GM23338 (cell line): ENCODE results near the gene LEP. TPM values are rescaled to one million over a fixed set of nuclear protein-coding genes. Genes with fewer than 3 reads are reported as not detected.

Experiments
- ATAC-seq: fragments of 200-7000 bp; cut with Tn5 transposase; 3 replicates; pipeline ENCODE4 v1.9.1; 2020
- DNase-seq: peaks from one replicate; pipeline ENCODE4 v3.0.0-alpha.2; 2015; ENCODE audit warnings: low spot score
- H2AFZ ChIP-seq: fragments of 200-600 bp; sonication (generic); 2 replicates; pipeline ENCODE4 v1.8.0; 2016; ENCODE audit warnings: antibody characterized with exemption, mild to moderate bottlenecking, moderate library complexity
- H3F3A ChIP-seq: fragments of 200-600 bp; sonication (generic); replicated peaks from 2 replicates; pipeline ENCODE4 v1.8.0; 2017; ENCODE audit warnings: antibody characterized with exemption, mixed run types, low read depth
- H3K27ac ChIP-seq: fragments of 200-600 bp; sonication (generic); 2 replicates; pipeline ENCODE4 v1.6.1; 2016; ENCODE audit warnings: low read depth
- H3K27me3 ChIP-seq: fragments of 200-600 bp; sonication (generic); 2 replicates; pipeline ENCODE4 v1.8.0; 2016; ENCODE audit warnings: mild to moderate bottlenecking, mixed run types, moderate library complexity; ENCODE audit not compliant: insufficient read depth
- H3K36me3 ChIP-seq: fragments of 200-600 bp; sonication (generic); 2 replicates; pipeline ENCODE4 v1.8.0; 2016; ENCODE audit warnings: mild to moderate bottlenecking; ENCODE audit not compliant: insufficient read depth
- H3K4me1 ChIP-seq: fragments of 200-600 bp; sonication (generic); 2 replicates; pipeline ENCODE4 v1.8.0; 2016; ENCODE audit warnings: mild to moderate bottlenecking, moderate library complexity; ENCODE audit not compliant: insufficient read depth
- H3K4me2 ChIP-seq: fragments of 200-600 bp; sonication (generic); 2 replicates; pipeline ENCODE4 v1.7.1; 2017; ENCODE audit warnings: mixed run types
- H3K4me3 ChIP-seq: fragments of 200-600 bp; sonication (generic); 2 replicates; pipeline ENCODE4 v1.6.1; 2016; ENCODE audit warnings: mixed run types
- H3K79me2 ChIP-seq: fragments of 200-600 bp; sonication (generic); replicated peaks from 2 replicates; pipeline ENCODE4 v1.8.0; 2017; ENCODE audit warnings: mild to moderate bottlenecking; ENCODE audit not compliant: insufficient read depth
- H3K9me2 ChIP-seq: fragments of 200-600 bp; sonication (generic); 2 replicates; pipeline ENCODE4 v1.8.0; 2017; ENCODE audit not compliant: insufficient read depth
- H4K20me1 ChIP-seq: fragments of 200-600 bp; sonication (generic); replicated peaks from 2 replicates; pipeline ENCODE4 v1.8.0; 2017; ENCODE audit warnings: mild to moderate bottlenecking; ENCODE audit not compliant: insufficient read depth
- H3K27ac Mint-ChIP-seq: 2 replicates; pipeline ENCODE4 v1.8.0; 2020; ENCODE audit warnings: inconsistent platforms, mild to moderate bottlenecking, moderate library complexity, mixed read lengths
- H3K27me3 Mint-ChIP-seq: 3 replicates; pipeline ENCODE4 v1.8.0; 2022; ENCODE audit warnings: low read depth, mild to moderate bottlenecking, moderate library complexity, mixed read lengths, inconsistent platforms; ENCODE audit not compliant: insufficient read depth, poor library complexity
- H3K36me3 Mint-ChIP-seq: 3 replicates; pipeline ENCODE4 v1.8.0; 2021; ENCODE audit warnings: low read depth, mild to moderate bottlenecking, inconsistent platforms, moderate library complexity, mixed read lengths
- H3K4me1 Mint-ChIP-seq: 3 replicates; pipeline ENCODE4 v1.8.0; 2020; ENCODE audit warnings: mild to moderate bottlenecking, inconsistent platforms, mixed read lengths
- H3K4me3 Mint-ChIP-seq: 3 replicates; pipeline ENCODE4 v1.8.0; 2021; ENCODE audit warnings: moderate library complexity, mild to moderate bottlenecking, inconsistent platforms, mixed read lengths
- H3K9me3 Mint-ChIP-seq: 3 replicates; pipeline ENCODE4 v1.8.0; 2020; ENCODE audit warnings: moderate library complexity, mild to moderate bottlenecking, inconsistent platforms, mixed read lengths
- CREB1 ChIP-seq: fragments of 250-450 bp; sonication (Bioruptor Pico); IDR thresholded peaks from 2 replicates; pipeline ENCODE4 v1.5.0; 2020; ENCODE audit warnings: low read depth, mild to moderate bottlenecking, moderate library complexity
- EZH2 ChIP-seq: fragments of 200-600 bp; sonication (generic); IDR thresholded peaks from one replicate; pipeline ENCODE4 v1.8.0; 2017; ENCODE audit warnings: antibody characterized with exemption, mild to moderate bottlenecking, low read depth; ENCODE audit not compliant: unreplicated experiment
- EZH2phosphoT487 ChIP-seq: fragments of 200-600 bp; sonication (generic); IDR thresholded peaks from one replicate; pipeline ENCODE4 v1.8.1; 2018; ENCODE audit warnings: antibody characterized with exemption; ENCODE audit not compliant: unreplicated experiment
- JUNB ChIP-seq: IDR thresholded peaks from one replicate; pipeline ENCODE4 v1.6.1; 2016; ENCODE audit warnings: antibody characterized with exemption; ENCODE audit not compliant: unreplicated experiment
- NANOG ChIP-seq: IDR thresholded peaks from 2 replicates; pipeline ENCODE4 v1.6.1; 2016; ENCODE audit warnings: antibody characterized with exemption, borderline replicate concordance
- POLR2AphosphoS5 ChIP-seq: IDR thresholded peaks from 2 replicates; pipeline ENCODE4 v1.6.1; 2016; ENCODE audit warnings: antibody characterized with exemption, low read depth
- STAT1 ChIP-seq: IDR thresholded peaks from one replicate; pipeline ENCODE4 v1.6.1; 2016; ENCODE audit warnings: antibody characterized with exemption; ENCODE audit not compliant: unreplicated experiment
- ZNF114 ChIP-seq: fragments of 250-450 bp; sonication (Bioruptor Pico); IDR thresholded peaks from 2 replicates; pipeline ENCODE4 v1.5.0; 2020; ENCODE audit warnings: mild to moderate bottlenecking, moderate library complexity
- ZNF331 ChIP-seq: fragments of 250-450 bp; sonication (Bioruptor Pico); IDR thresholded peaks from 2 replicates; pipeline ENCODE4 v1.5.0; 2020; ENCODE audit warnings: low read depth, mild to moderate bottlenecking, moderate library complexity
- polyA plus RNA-seq: library from polyadenylated mRNA; unstranded; fragments of >200 nt; fragmentation: Nextera tagmentation; extraction: Ambion mirVana; gene quantifications from 2 replicates; pipeline ENCODE4 v1.2.1, GENCODE V29; 2016
- total RNA-seq: library from RNA; depleted of rRNA; stranded (reverse); fragments of >200 nt; shearing (Covaris generic); gene quantifications from 2 replicates; pipeline ENCODE4 v1.2.3, GENCODE V29; 2014
- TF ChIP-seq, protein P1 (sequence below): fragments of 250-450 bp; sonication (Bioruptor Pico); IDR thresholded peaks from 2 replicates; pipeline ENCODE4 v1.5.0; 2020; ENCODE audit warnings: mild to moderate bottlenecking, moderate library complexity
- TF ChIP-seq, protein P2 (sequence below), 2 experiments: fragments of 200-600 bp in 1 of 2; sonication (generic) in 1 of 2; conservative IDR thresholded peaks; 2 replicates each; pipeline versions ENCODE4 v1.5.1 to v1.6.1; 2016 to 2017; ENCODE audit warnings: antibody characterized with exemption in 2 of 2, low read depth in 2 of 2, mild to moderate bottlenecking in 2 of 2, moderate library complexity in 1 of 2
- TF ChIP-seq, protein P3 (sequence below): IDR thresholded peaks from one replicate; pipeline ENCODE4 v1.6.1; 2018; ENCODE audit warnings: antibody characterized with exemption; ENCODE audit not compliant: unreplicated experiment
- TF ChIP-seq, protein P4 (sequence below): IDR thresholded peaks from 2 replicates; pipeline ENCODE4 v1.6.1; 2016; ENCODE audit warnings: antibody characterized with exemption

LEP gene
- total and polyA plus RNA-seq, 2 experiments from 2014 or later = not detected

GRCh38 chr7:128247108-128247507, 6.0 kb downstream of the LEP start:
- H2AFZ ChIP-seq = no peak overlapping the region

More at GRCh38 chr7:128247108-128247507, 6.0 kb downstream of the LEP start:
- H3K79me2 ChIP-seq = no peaks in the 10 kb centered on the region
- peaks cover 5% of the 10 kb centered on the region; the same call in 1 of the 3 replicates for H3K4me1 Mint-ChIP-seq
- no peak overlapping the region for H3K27ac ChIP-seq
- no peak overlapping the region for H3K4me3 ChIP-seq
- no peaks in the 10 kb centered on the region for H3F3A ChIP-seq
- TF ChIP-seq, protein P1, sequence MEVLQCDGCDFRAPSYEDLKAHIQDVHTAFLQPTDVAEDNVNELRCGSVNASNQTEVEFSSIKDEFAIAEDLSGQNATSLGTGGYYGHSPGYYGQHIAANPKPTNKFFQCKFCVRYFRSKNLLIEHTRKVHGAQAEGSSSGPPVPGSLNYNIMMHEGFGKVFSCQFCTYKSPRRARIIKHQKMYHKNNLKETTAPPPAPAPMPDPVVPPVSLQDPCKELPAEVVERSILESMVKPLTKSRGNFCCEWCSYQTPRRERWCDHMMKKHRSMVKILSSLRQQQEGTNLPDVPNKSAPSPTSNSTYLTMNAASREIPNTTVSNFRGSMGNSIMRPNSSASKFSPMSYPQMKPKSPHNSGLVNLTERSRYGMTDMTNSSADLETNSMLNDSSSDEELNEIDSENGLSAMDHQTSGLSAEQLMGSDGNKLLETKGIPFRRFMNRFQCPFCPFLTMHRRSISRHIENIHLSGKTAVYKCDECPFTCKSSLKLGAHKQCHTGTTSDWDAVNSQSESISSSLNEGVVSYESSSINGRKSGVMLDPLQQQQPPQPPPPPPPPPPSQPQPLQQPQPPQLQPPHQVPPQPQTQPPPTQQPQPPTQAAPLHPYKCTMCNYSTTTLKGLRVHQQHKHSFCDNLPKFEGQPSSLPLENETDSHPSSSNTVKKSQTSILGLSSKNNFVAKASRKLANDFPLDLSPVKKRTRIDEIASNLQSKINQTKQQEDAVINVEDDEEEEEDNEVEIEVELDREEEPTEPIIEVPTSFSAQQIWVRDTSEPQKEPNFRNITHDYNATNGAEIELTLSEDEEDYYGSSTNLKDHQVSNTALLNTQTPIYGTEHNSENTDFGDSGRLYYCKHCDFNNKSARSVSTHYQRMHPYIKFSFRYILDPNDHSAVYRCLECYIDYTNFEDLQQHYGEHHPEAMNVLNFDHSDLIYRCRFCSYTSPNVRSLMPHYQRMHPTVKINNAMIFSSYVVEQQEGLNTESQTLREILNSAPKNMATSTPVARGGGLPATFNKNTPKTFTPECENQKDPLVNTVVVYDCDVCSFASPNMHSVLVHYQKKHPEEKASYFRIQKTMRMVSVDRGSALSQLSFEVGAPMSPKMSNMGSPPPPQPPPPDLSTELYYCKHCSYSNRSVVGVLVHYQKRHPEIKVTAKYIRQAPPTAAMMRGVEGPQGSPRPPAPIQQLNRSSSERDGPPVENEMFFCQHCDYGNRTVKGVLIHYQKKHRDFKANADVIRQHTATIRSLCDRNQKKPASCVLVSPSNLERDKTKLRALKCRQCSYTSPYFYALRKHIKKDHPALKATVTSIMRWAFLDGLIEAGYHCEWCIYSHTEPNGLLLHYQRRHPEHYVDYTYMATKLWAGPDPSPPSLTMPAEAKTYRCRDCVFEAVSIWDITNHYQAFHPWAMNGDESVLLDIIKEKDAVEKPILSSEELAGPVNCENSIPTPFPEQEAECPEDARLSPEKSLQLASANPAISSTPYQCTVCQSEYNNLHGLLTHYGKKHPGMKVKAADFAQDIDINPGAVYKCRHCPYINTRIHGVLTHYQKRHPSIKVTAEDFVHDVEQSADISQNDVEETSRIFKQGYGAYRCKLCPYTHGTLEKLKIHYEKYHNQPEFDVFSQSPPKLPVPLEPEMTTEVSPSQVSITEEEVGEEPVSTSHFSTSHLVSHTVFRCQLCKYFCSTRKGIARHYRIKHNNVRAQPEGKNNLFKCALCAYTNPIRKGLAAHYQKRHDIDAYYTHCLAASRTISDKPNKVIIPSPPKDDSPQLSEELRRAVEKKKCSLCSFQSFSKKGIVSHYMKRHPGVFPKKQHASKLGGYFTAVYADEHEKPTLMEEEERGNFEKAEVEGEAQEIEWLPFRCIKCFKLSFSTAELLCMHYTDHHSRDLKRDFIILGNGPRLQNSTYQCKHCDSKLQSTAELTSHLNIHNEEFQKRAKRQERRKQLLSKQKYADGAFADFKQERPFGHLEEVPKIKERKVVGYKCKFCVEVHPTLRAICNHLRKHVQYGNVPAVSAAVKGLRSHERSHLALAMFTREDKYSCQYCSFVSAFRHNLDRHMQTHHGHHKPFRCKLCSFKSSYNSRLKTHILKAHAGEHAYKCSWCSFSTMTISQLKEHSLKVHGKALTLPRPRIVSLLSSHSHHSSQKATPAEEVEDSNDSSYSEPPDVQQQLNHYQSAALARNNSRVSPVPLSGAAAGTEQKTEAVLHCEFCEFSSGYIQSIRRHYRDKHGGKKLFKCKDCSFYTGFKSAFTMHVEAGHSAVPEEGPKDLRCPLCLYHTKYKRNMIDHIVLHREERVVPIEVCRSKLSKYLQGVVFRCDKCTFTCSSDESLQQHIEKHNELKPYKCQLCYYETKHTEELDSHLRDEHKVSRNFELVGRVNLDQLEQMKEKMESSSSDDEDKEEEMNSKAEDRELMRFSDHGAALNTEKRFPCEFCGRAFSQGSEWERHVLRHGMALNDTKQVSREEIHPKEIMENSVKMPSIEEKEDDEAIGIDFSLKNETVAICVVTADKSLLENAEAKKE (CRISPR knock-in tag) = no peak
- TF ChIP-seq JUNB = no peak
- no peak for TF ChIP-seq NANOG
- no peak for TF ChIP-seq ZNF114 (CRISPR knock-in tag)
- TF ChIP-seq, protein P2, sequence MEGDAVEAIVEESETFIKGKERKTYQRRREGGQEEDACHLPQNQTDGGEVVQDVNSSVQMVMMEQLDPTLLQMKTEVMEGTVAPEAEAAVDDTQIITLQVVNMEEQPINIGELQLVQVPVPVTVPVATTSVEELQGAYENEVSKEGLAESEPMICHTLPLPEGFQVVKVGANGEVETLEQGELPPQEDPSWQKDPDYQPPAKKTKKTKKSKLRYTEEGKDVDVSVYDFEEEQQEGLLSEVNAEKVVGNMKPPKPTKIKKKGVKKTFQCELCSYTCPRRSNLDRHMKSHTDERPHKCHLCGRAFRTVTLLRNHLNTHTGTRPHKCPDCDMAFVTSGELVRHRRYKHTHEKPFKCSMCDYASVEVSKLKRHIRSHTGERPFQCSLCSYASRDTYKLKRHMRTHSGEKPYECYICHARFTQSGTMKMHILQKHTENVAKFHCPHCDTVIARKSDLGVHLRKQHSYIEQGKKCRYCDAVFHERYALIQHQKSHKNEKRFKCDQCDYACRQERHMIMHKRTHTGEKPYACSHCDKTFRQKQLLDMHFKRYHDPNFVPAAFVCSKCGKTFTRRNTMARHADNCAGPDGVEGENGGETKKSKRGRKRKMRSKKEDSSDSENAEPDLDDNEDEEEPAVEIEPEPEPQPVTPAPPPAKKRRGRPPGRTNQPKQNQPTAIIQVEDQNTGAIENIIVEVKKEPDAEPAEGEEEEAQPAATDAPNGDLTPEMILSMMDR (conservative IDR thresholded peaks at IDR 0.05; ENCODE audit: low read depth in 2 of 2) = no peak
- TF ChIP-seq POLR2AphosphoS5 = no peak
- no peak for TF ChIP-seq STAT1
- no peak for TF ChIP-seq EZH2phosphoT487
- TF ChIP-seq, protein P3, sequence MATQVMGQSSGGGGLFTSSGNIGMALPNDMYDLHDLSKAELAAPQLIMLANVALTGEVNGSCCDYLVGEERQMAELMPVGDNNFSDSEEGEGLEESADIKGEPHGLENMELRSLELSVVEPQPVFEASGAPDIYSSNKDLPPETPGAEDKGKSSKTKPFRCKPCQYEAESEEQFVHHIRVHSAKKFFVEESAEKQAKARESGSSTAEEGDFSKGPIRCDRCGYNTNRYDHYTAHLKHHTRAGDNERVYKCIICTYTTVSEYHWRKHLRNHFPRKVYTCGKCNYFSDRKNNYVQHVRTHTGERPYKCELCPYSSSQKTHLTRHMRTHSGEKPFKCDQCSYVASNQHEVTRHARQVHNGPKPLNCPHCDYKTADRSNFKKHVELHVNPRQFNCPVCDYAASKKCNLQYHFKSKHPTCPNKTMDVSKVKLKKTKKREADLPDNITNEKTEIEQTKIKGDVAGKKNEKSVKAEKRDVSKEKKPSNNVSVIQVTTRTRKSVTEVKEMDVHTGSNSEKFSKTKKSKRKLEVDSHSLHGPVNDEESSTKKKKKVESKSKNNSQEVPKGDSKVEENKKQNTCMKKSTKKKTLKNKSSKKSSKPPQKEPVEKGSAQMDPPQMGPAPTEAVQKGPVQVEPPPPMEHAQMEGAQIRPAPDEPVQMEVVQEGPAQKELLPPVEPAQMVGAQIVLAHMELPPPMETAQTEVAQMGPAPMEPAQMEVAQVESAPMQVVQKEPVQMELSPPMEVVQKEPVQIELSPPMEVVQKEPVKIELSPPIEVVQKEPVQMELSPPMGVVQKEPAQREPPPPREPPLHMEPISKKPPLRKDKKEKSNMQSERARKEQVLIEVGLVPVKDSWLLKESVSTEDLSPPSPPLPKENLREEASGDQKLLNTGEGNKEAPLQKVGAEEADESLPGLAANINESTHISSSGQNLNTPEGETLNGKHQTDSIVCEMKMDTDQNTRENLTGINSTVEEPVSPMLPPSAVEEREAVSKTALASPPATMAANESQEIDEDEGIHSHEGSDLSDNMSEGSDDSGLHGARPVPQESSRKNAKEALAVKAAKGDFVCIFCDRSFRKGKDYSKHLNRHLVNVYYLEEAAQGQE = no peak
- TF ChIP-seq ZNF331 = no peak
- TF ChIP-seq, protein P4, sequence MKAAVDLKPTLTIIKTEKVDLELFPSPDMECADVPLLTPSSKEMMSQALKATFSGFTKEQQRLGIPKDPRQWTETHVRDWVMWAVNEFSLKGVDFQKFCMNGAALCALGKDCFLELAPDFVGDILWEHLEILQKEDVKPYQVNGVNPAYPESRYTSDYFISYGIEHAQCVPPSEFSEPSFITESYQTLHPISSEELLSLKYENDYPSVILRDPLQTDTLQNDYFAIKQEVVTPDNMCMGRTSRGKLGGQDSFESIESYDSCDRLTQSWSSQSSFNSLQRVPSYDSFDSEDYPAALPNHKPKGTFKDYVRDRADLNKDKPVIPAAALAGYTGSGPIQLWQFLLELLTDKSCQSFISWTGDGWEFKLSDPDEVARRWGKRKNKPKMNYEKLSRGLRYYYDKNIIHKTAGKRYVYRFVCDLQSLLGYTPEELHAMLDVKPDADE = no peak
- no peak for TF ChIP-seq CREB1 (CRISPR knock-in tag)
- no peak for TF ChIP-seq EZH2
- H3K4me2 ChIP-seq = no peak overlapping the region
- no peaks in the 10 kb centered on the region for H3K27me3 ChIP-seq
- H3K27me3 Mint-ChIP-seq = peaks cover 9% of the 10 kb centered on the region
- DNase-seq = no peak
- no peak overlapping the region for H3K4me3 Mint-ChIP-seq
- no peaks in the 10 kb centered on the region for H3K36me3 Mint-ChIP-seq
- H3K4me1 ChIP-seq = no peaks in the 10 kb centered on the region
- H3K9me2 ChIP-seq = peaks cover 13% of the 10 kb centered on the region
- H3K36me3 ChIP-seq = no peaks in the 10 kb centered on the region
- H3K27ac Mint-ChIP-seq = no peak overlapping the region; the same call in 1 of the 2 replicates
- no peaks in the 10 kb centered on the region for H4K20me1 ChIP-seq
- H3K9me3 Mint-ChIP-seq = no peaks in the 10 kb centered on the region; the same call in 2 of the 3 replicates
- ATAC-seq = no peak
